HG03342 (cell line): Measurements from ENCODE around the gene TMEM244.
"Not testable (repeated sequence)": the region's sequence is repeated elsewhere in the genome, so short reads cannot be mapped to it uniquely, and the experiment has no call there.

Experiments used
- ATAC-seq: cut with Tn5 transposase; IDR thresholded peaks from one replicate; pipeline ENCODE4 v1.9.1; 2021; ENCODE audit warnings: mild to moderate bottlenecking, moderate library complexity; ENCODE audit not compliant: unreplicated experiment

TMEM244 gene

DNA sequence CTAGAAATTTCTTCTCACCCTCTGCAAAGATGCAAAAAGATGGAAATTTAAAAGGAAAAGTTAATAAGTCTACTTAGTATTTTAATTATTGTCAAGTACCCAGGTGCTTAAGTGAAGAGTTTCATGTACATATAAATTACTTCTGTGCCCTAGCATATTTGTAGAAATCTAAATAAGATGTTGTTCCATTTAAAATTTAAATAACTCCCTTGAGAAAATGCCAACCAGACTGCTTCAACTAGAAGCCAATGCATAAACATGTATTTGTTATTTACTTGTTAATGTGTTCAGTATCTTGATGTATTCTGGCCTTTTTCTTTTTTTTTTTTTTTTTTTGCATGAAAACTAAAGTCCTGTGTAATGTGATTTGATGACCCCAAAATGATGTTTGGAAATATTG lies 6.3 kb upstream of the TMEM244 start:
- no peak for ATAC-seq

DNA sequence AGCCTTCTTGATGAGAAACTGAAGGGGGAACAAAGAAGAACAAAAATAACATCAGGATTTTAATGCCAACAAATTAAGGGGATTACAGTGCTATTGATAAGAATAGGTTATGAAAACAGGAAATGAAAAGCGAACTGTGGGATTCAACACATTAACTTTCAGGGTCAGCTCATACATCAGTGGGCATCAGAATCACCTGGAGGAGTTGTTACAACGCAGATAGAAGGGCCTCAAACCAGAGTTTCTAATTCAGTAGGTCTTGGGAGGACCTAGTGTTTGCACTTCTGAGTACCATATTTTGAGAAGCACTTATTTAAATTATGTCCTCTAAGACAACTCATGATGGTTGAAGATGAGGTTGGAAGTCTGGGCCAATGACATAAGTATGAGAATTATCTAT lies 5.6 kb upstream of the TMEM244 start:
- ATAC-seq: no peak

DNA sequence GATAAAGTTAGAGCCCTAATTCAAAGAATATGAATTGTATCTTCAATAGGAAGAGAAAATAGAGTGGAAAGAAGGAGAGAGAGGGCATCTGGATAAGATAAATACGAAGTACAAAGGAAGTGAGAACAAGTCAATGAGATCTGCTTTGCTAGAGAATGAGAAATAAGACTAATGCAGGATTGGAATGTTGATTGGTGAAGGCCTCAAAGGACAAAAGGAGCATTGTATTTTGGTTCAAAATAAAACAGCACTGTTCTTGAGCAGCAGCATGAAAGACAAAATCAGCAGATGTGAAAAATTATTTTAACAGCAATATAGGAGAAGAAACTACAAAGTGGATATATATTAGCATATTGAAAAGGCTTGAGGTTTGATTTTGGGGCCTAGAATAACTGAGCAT lies 5.1 kb upstream of the TMEM244 start:
- ATAC-seq: no peak

DNA sequence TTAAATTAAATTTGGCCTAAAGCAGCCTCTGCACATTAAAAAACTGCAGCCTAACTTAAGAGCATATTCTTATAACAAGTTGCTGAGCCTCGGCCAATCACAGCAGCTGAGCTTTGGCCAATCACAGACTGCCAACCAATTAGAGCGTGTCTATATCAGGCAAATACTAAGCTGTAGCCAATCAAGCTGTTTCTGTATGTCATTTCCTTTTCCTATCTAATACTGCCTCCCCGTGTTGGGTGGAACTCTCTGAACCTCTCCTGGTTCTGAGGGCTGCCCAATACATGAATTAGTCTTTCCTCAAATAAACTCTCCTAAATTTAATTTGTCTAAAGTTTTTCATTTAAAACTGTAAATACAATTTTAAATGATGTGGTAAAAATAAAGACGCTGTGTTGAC lies 3.9 kb upstream of the TMEM244 start:
- ATAC-seq: no peak

DNA sequence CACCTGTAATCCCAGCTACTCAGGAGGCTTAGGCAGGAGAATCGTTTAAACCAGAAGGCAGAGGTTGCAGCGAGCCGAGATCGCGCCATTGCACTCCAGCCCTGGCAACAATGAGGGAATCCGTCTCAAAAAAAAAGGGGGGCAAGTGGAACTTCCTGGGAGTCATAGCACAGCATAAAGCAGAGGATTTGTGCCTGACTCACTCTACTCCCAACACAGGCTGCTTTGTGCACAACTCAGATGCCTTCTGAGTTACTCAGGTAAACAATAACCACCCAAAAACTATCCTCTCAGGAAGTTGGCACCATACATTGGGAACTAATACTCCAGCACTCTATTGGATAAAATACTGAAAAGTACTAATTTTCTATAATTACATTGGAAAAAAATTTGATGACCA lies 2.5 kb upstream of the TMEM244 start:
- no peak for ATAC-seq

DNA sequence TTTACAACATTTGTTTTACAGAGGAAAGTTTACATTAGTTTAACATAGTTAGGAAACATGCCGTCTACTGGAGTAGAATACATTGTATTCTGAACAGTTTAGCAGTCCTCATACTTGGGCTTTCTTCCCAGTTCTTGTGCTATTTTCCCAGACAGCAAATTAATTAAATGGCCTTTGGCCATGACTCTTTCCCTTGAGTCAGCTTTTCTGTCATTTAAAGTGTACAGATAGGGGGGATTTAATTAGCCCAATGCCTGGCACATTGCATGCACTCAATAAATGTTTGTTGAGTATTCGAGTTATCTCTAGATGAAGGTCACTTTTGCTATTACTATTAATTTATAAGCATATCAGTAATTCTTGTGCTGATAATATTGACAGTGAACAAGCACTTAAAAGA lies 1.6 kb downstream of the TMEM244 start:
- no peak for ATAC-seq

DNA sequence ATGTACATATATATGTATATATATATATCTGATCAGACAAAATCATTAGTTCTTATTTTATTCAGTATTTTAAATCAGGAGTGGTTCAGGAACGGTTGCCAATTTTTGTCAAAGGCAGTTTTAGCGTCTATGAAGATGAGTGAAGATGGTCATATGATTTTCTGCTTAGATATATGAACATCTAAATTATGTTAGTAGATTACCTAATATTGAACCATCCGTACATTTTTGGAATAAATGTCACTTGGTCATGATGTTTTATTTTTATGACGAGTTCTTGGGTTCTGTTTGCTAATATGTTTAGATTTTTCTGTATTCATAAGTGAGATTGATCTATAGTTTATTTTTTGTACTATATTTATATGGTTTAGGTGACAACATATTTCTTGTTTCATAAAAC lies 3.3 kb downstream of the TMEM244 start:
- ATAC-seq: no peak

DNA sequence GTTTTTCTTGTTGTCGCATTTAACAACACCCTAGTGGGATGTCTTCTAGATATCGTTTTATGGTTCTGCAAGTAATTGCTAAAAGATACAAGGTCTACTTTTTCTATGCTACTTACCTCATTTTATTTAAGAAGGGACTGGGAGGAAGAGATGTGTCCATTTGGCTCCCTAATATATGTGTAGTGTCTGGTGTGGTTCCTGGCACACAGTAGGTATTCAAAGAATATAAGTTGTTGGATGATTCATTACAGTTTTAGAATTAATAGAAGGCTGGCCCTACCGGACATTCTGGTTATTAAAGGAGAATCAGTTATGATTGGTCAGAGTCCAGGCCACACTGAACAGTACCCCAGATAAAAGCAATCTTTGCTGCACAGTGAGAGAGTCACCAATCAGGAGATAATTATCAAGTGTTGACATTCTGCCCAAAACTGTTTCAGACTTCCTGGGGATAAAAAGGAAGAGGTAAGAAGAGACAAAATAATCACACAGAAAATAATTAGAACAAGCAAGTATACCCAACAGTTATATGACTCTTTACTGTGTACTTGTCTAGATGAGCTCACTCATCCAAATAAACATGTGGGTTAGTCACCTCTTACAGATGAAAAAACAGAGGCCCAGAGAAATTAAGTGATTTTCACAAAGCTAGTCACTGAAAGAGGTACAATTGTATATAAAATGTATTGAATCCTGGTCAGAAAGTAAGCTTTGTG lies 7.0 kb downstream of the TMEM244 start:
- ATAC-seq: no peak

DNA sequence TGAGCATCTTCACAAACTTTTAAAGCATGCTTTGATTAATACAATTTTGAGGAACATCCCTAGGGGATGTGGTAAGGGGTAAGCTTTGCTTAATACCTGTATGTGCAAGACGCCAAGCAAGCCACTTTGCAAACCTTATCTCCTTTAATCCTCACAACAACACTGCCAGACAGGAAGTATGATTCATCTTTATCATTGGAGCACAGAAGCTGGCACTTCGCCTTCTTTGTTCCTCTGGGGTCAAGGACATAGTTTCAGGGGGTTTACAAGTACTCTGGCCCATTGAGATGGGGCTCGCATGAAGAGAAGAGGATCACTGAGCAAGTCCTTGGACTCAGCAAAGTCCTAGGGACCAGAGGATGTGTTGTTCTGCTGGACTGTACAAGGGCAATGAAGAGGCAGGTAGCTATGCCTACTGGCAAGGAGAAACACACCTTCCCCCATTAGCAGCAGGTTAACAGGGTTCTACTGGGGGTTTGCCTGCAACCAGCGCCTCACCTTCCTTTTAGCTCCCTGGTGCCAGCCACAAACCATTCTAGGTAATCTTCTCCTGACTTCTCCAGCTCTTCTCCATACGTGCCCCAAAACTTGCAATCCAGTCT lies 8.8 kb downstream of the TMEM244 start:
- no peak for ATAC-seq

DNA sequence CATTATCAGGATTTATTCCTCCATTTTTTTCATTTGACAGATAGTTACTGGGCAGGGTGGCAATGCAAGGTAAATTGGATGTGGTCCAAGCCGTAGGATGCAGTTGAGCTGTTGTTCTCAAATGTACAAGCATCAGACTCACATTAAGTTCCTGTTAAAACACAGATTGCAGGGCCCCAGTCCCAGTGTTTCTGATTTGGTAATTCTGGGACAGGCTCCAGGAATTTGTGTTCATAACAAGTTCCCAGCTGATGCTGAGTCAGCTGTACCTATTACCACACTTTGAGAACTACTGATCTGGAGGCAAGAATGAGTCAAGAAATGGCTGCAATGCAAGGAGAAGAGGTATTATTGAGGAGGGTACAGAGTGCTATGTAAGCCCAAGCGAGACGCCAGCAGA lies 11.7 kb downstream of the TMEM244 start:
- no peak for ATAC-seq

DNA sequence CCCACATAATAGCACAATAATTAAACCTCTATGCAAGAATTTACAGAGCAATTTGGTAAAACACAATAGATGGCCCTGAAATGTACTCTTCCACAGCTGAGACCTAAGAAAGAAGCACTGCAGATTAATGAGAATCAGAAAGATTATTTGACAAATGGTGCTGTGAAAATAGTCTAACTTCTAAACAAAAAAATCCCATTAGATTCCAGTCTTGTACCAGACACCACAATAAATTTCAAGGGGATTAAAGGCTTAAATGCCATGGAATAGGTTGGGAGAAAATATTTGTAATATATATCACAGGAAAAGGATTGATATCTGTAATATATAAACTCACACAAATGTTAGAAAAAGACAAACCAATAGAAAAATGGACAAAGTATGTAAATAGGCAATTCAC lies 14.4 kb downstream of the TMEM244 start:
- ATAC-seq: no peak

DNA sequence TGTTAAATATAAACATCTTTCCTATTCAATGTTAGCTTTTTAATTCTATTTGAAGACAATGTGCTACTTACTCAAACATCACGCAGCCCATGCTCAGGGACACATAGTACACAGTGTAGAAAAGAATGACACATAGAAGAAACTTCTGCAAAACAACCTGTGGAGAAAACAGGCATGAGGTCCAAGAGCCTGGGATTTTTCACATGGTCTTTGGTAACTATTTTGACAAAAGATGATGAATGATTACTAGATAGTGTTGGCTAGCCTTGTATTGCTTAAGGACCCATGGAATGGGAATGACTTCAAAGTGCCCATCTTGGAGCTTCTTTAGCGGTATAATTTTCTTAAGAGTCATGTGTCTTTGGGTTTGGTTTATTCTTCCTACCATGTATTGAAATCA lies 15.4 kb downstream of the TMEM244 start:
- no peak for ATAC-seq

DNA sequence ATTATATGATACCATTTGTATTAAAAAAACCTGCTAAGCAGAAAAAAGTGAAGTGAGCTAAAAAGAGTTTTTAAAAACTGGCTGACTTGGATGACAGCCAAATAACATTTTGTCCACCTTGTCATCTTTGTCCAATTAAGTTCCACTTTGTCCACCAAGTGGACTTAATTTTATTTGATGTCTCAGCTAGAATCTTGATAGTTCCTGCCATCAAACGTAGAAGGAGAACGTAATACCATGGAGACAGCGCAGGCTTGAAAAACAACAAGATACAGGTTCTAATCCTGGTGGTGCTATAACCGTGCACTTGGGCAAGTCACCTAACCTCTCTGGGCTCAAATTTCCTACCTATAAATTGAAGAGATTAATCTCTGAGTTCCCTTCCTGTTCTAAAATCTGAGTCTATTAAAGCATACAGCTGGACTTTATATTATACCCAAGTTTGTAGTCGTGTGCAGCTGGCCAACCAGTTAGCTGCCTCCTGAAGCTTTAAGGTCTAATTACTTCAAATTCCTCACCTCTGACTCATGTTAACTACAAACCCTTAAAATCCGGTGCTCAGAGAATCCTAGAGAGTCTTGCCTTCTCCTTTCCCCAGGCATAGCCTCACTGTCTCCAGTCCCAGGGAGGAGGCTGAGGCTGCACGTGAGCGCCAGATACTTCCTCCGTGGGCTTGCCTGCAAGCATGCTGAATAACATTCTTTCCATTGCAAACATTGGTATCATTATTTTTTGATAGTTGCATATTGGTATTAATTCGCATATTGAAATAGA lies 16.8 kb downstream of the TMEM244 start:
- ATAC-seq: no peak

DNA sequence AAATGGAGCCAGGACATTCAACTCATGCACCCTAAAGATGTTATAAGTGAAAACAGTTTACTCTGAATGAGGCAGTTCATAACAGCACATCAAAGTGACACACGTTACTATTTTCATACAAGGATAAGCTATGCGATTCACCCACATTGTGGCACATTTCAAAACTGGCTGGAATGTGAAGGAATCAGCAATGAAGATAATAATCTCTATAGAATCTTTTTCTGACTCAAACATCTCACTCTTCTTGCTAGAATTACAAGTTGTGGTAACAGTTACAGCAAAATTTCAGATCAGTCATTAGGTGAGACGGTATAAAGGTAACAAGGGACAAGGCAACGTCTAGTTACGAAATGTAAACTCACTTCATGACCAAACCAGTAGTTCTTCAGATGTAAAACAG lies 17.5 kb downstream of the TMEM244 start:
- ATAC-seq: no peak

DNA sequence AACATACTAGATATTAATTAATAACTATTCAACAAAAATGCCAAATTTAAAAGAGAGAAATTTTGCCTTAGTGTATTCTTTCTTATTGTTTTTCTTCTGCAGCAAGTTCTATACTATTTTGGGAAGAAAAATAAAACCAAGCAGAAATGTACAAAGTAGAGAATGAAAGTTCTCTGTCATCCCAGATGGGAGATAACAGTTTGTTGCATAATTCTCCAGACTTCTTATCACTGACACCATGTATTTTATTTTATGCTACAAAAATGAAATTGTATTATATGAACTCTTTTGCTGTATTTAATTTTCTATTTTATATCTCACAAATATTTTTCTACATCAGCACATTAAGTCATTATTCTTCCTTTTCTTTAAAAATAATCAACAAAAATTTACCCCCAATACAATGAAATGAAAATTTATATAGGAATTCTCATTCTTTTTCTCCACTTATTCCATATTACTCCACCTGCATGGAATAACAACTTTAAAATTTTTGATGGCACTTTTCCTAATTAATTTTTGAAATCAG lies 18.2 kb downstream of the TMEM244 start:
- ATAC-seq: no peak

DNA sequence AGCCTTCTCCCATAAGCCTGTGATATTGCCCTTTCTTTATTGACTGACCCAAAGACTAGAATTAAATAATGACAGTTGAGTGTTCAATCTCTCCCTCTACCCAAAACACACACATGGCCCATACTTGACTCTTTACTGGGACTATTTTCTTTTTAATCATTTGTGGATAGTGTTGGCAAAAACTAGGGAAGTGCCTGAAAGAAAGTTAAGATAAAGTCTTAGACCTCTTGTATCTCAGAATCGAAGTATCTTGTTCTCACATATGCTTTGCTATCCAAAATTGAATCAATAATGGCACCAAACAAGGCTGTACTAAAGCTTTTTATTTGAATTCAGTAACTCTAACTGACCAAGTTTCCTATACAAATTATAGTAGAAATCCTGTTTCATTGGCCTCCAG lies 19.0 kb downstream of the TMEM244 start:
- ATAC-seq: no peak

DNA sequence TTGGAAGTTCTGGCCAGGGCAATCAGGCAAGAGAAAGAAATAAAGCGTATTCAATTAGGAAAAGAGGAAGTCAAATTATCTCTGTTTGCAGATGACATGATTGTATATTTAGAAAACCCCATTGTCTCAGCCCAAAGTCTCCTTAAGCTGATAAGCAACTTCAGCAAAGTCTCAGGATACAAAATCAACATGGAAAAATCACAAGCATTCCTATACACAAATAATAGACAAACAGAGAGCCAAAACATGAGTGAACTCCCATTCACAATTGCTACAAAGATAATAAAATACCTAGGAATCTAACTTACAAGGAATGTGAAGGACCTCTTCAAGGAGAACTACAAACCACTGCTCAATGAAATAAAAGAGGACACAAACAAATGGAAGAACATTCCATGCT lies 21.6 kb downstream of the TMEM244 start:
- not testable (repeated sequence) for ATAC-seq

DNA sequence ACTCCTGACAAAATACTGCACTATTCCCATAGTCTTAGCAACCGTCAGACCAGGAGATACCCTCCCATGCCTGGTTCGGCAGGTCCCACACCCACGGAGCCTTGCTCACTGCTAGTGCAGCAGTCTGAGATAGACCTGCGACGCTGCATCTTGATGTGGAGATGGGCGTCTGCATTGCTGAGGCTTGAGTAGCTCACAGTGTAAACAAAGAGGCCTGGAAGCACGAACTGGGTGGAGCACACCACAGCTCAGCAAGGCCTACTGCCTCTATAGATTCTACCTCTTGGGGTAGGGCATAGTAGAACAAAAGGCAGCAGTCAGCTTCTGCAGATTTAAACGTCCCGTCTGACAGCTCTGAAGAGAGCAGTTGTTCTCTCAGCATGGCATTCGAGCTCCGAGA lies 25.4 kb downstream of the TMEM244 start:
- ATAC-seq: no peak

DNA sequence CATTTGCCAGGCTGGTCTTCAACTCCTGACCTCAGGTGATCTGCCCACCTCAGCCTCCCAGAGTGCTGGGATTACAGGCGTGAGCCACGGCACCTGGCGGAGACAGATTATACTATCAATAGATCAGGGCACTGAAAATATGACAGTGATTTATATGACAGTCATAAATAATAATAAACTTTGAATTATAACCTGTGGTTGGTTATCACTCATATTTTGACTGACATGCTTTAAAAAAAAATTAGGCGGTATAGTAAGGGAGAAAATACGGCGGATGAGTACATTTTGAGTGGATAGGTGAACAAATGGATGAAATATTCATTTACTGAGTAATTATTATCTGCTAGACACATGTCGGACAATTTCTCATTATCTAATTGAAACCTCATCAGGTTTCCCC lies 28.8 kb downstream of the TMEM244 start:
- ATAC-seq: no peak

DNA sequence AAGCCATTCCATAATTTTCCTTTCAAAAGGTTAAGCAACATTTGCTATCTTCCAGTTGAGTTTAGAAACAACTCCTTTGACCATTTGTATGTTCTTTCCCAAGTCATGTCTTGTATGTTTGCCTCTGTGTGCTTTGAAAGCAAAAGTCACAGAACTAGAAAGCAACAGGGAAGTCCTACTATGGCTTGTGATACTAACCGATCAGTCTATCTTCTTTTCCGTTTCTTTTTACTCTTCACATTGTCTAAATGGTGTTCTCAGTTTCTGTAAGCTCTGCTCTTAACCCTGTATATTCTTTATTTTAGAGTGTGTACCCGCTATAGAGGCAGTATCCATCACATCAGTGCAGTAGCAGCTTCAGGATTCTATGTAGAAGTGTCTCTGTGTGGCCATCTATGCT lies 32.9 kb downstream of the TMEM244 start:
- ATAC-seq: no peak

DNA sequence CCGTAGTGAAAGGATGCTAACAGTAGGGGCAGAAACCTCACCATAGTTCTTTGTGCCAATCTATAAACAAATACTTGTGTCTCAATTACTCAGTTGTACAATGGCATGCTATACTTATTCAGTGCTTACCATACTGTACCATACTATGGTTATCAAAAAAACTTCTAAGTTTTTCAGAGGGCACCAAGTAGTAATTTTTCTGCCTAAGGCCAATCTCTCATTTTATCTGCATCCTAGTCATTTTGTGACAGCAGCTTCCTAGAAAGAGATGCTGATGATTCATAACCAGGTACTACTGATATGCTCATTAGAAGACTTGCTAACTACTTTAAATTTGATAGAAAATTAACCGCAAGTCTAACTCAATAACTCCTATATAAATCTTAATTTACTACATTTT lies 42.9 kb downstream of the TMEM244 start:
- ATAC-seq: no peak

DNA sequence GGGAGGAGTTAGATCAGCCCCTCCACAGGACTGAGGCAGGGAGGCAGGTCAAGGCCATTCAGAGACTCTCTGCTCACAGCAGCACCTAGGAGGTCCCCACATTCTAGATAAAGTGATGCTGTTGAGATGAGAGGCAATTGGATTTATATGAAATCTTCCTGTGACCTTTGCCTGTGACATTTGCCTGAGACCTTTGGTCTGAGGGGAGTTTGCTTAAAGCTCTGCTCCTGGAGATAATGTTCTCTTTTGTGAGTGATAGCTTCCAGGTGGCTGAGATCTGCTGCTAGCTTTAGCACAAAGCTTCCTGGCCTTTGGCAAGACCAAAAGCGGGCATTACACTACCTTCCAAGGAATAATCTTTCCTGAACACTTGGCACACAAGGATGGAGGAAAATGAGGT lies 43.3 kb downstream of the TMEM244 start:
- ATAC-seq: no peak
